Endometrium (tissue), 2 donors: ENCODE results near the gene MLN.
"Not testable (repeated sequence)": the region's sequence is repeated elsewhere in the genome, so short reads cannot be mapped to it uniquely, and the experiment has no call there.

ENCODE experiments used
- FAIRE-seq: peaks from 2 replicates; lab custom pipeline; 2012; peaks lifted over from hg19 to GRCh38; lab: Jason Lieb, UNC
- donor health status: control.
- donor health status: control.

MLN gene

GRCh38 chr6:33834401-33835392 is 30.9 kb upstream of the MLN start:
- no peak for FAIRE-seq

- no peak for FAIRE-seq
These were observed 29.8 kb upstream of the MLN start for GRCh38 chr6:33833599-33833998.

- FAIRE-seq, result not testable (repeated sequence)
These were observed 29.0 kb upstream of the MLN start for GRCh38 chr6:33832831-33833230.

- not testable (repeated sequence) for FAIRE-seq
These were observed 27.9 kb upstream of the MLN start for GRCh38 chr6:33831725-33832124.

- no peak for FAIRE-seq
These were observed 26.9 kb upstream of the MLN start for GRCh38 chr6:33830635-33831240.

GRCh38 chr6:33828764-33829731 is 25.2 kb upstream of the MLN start:
- FAIRE-seq, result no peak

GRCh38 chr6:33828452-33828763 is 24.6 kb upstream of the MLN start:
- no peak for FAIRE-seq

- no peak for FAIRE-seq
These were observed 24.0 kb upstream of the MLN start for GRCh38 chr6:33827546-33828451.

GRCh38 chr6:33826537-33826936 is 22.7 kb upstream of the MLN start:
- FAIRE-seq, result no peak

GRCh38 chr6:33824461-33825154 is 20.8 kb upstream of the MLN start:
- FAIRE-seq, result no peak

GRCh38 chr6:33823806-33824205 is 20.0 kb upstream of the MLN start:
- no peak for FAIRE-seq

GRCh38 chr6:33822575-33823395 is 19.0 kb upstream of the MLN start:
- no peak for FAIRE-seq

- no peak for FAIRE-seq
These were observed 17.1 kb upstream of the MLN start for GRCh38 chr6:33820784-33821520.

- no peak for FAIRE-seq
These were observed 16.4 kb upstream of the MLN start for GRCh38 chr6:33820243-33820642.

- no peak for FAIRE-seq
These were observed 15.2 kb upstream of the MLN start for GRCh38 chr6:33819021-33819420.

- FAIRE-seq, result no peak
These were observed 14.5 kb upstream of the MLN start for GRCh38 chr6:33818293-33818692.

- FAIRE-seq, result no peak
These were observed 13.7 kb upstream of the MLN start for GRCh38 chr6:33817489-33817888.

GRCh38 chr6:33816911-33817310 is 13.1 kb upstream of the MLN start:
- FAIRE-seq, result no peak

GRCh38 chr6:33815854-33816253 is 12.1 kb upstream of the MLN start:
- no peak for FAIRE-seq
